Ovary (tissue), 9 donors: ENCODE measurements around the gene MPC1L. TPM values are rescaled to one million over a fixed set of nuclear protein-coding genes. Genes with fewer than 3 reads are reported as not detected.
"Not testable (repeated sequence)": the region's sequence is repeated elsewhere in the genome, so short reads cannot be mapped to it uniquely, and the experiment has no call there.

Source experiments
- DNase-seq, 5 donors: peaks; one replicate each; pipeline ENCODE4 v3.0.0-alpha.2; 2019 to 2020
- H3K27ac ChIP-seq, 2 donors: fragments of 200-600 bp; one replicate each; pipeline versions ENCODE4 v1.5.1 to v1.8.0; 2019 to 2022
- H3K27me3 ChIP-seq: fragments of 200-600 bp; one replicate; pipeline ENCODE4 v1.8.0; 2022
- H3K36me3 ChIP-seq: fragments of 200-600 bp; sonication (generic); one replicate; pipeline ENCODE4 v1.5.1; 2019
- H3K4me1 ChIP-seq: one replicate; pipeline ENCODE4 v1.8.1; 2013; ENCODE audit warnings: mild to moderate bottlenecking, moderate library complexity; ENCODE audit not compliant: insufficient read depth
- H3K4me3 ChIP-seq: fragments of 200-600 bp; sonication (generic); one replicate; pipeline ENCODE4 v1.5.1; 2017
- H3K9me3 ChIP-seq, 2 donors: fragments of 200-600 bp in 1 of 2; sonication (generic) in 1 of 2; one replicate each; pipeline versions ENCODE4 v1.5.1 to v1.8.1; 2013 to 2019; ENCODE audit warnings: mild to moderate bottlenecking in 1 of 2, moderate library complexity in 1 of 2
- CTCF ChIP-seq, 3 donors: fragments of 450-650 bp in 2 of 3; fragments of 200-600 bp in 1 of 3; IDR thresholded peaks; one replicate each; pipeline versions ENCODE4 v1.5.1 to v1.8.0; 2016 to 2022; ENCODE audit warnings: antibody characterized with exemption in 3 of 3, mild to moderate bottlenecking in 1 of 3
- EP300 ChIP-seq: sonication (generic); formaldehyde crosslinking; IDR thresholded peaks from one replicate; pipeline ENCODE4 v1.6.1; 2017; ENCODE audit warnings: antibody characterized with exemption
- POLR2A ChIP-seq: fragments of 450-650 bp; IDR thresholded peaks from one replicate; pipeline ENCODE4 v1.6.1; 2017; ENCODE audit warnings: antibody characterized with exemption, mild to moderate bottlenecking, moderate library complexity
- WGBS, 3 donors: extraction: QIAGEN DNeasy Blood & Tissue Kit in 1 of 3; methylation state at CpG; one replicate each; pipeline versions ENCODE4 v1.1.5 to v1.1.7; 2013 to 2017; 5-methylcytosine and 5-hydroxymethylcytosine counted together
- intact Hi-C, 4 donors: fragments of 100-400 bp; cut with DNase I; formaldehyde crosslinking; loops; one replicate each; pipeline versions ENCODE4 v1.11.0 to v1.15.1; 2022 to 2023
- polyA plus RNA-seq, 2 donors: library from polyadenylated mRNA; stranded (reverse); fragments of 200-250 nt in 1 of 2; fragments of 350-450 nt in 1 of 2; fragmentation: Illumina TruSeq in 1 of 2; extraction: RNeasy Lipid Tissue Mini Kit (QIAGEN cat#74804) in 1 of 2; gene quantifications; one replicate each; pipeline ENCODE4 v1.2.3, GENCODE V29; 2013 to 2014
- total RNA-seq, 7 donors: library from RNA; depleted of rRNA in 2 of 7; stranded (reverse); fragments of >200 nt in 2 of 7; fragmentation: NEBNext Ultra II Directional in 3 of 7; extraction: Animal tissue kit (Norgen Biotek cat#: 25700) in 3 of 7; gene quantifications; one replicate each; pipeline versions ENCODE4 v1.1.0 to v1.2.4, GENCODE V29; 2016 to 2023
- donor health status: DM: no; HTN: no; CAD: no; lungs with moderate emphysema.
- donor health status: DM: no; HTN: no; CAD: no.
- donor health status: Bipolar disorder and iron deficiency.
- donor health status: DM: yes; HTN: yes; CAD: no.
- donor health status: DM: no; HTN: no; CAD: no.
- donor health status: DM: yes; HTN: yes; CAD: no.

Gene MPC1L
- total and polyA plus RNA-seq, 9 donors = not detected

GRCh38 chrX:40582811-40583210, 40.4 kb upstream of the MPC1L start:
- Histone ChIP-seq H3K4me3 (no peak overlapping the region), H3K4me1 (no peaks in the 10 kb centered on the region), H3K27ac (no peak overlapping the region), H3K27me3 (no peaks in the 10 kb centered on the region), H3K36me3 (no peaks in the 10 kb centered on the region), H3K9me3 (no peaks in the 10 kb centered on the region)
- 68 to 73% (median 69%) methylated on average over 2 of the region's 2 CpGs for WGBS, 3 donors
- no peak for DNase-seq
- TF ChIP-seq POLR2A = no peak
- TF ChIP-seq CTCF (IDR thresholded peaks at IDR 0.05) = no peak
- TF ChIP-seq EP300 = no peak
- intact Hi-C loops = no loop called here

GRCh38 chrX:40587623-40588022, 35.6 kb upstream of the MPC1L start:
- H3K9me3 ChIP-seq, H3K36me3 ChIP-seq, H3K4me3 ChIP-seq, H3K4me1 ChIP-seq, H3K27me3 ChIP-seq, DNase-seq, intact Hi-C loops, H3K27ac ChIP-seq: not testable (repeated sequence)
- 40 to 74% (median 60%) methylated on average over 1 of the region's 1 CpG for WGBS, 3 donors

- H3K27ac ChIP-seq, H3K36me3 ChIP-seq: not testable (repeated sequence)
- WGBS, 3 donors = 85 to 89% (median 88%) methylated on average over 6 of the region's 6 CpGs
These were observed 33.5 kb upstream of the MPC1L start for GRCh38 chrX:40589616-40590321.

GRCh38 chrX:40603446-40603845, 19.8 kb upstream of the MPC1L start:
- H3K4me1 ChIP-seq = no peaks in the 10 kb centered on the region
- H3K27ac ChIP-seq = no peak overlapping the region
- 84 to 89% (median 87%) methylated on average over 6 of the region's 6 CpGs for WGBS, 3 donors
- no peak for TF ChIP-seq CTCF (IDR thresholded peaks at IDR 0.05)
- no peak for TF ChIP-seq POLR2A
- TF ChIP-seq EP300 = no peak
- DNase-seq = no peak
- H3K27me3 ChIP-seq = no peaks in the 10 kb centered on the region
- H3K9me3 ChIP-seq = no peaks in the 10 kb centered on the region
- H3K36me3 ChIP-seq = no peaks in the 10 kb centered on the region
- intact Hi-C loops = no loop called here
- H3K4me3 ChIP-seq = no peak overlapping the region

More at GRCh38 chrX:40589616-40590321, 33.5 kb upstream of the MPC1L start:
- intact Hi-C loops, H3K4me1 ChIP-seq, H3K4me3 ChIP-seq, H3K27me3 ChIP-seq, DNase-seq, H3K9me3 ChIP-seq: not testable (repeated sequence)

GRCh38 chrX:40607381-40607780, 15.8 kb upstream of the MPC1L start:
- Histone ChIP-seq H3K4me3 (no peak overlapping the region), H3K4me1 (no peaks in the 10 kb centered on the region), H3K9me3 (no peaks in the 10 kb centered on the region), H3K27ac (no peak overlapping the region), H3K27me3 (no peaks in the 10 kb centered on the region), H3K36me3 (no peaks in the 10 kb centered on the region)
- intact Hi-C loops = no loop called here
- no peak for TF ChIP-seq POLR2A
- no peak for TF ChIP-seq CTCF (IDR thresholded peaks at IDR 0.05)
- TF ChIP-seq EP300 = no peak
- DNase-seq = no peak
- 79% methylated on average over 3 of the region's 3 CpGs for WGBS, 3 donors
